HG03280 (cell line): ENCODE measurements around the gene ACSL5.
"Not testable (repeated sequence)": the region's sequence is repeated elsewhere in the genome, so short reads cannot be mapped to it uniquely, and the experiment has no call there.

Source experiments
- ATAC-seq: cut with Tn5 transposase; IDR thresholded peaks from one replicate; pipeline ENCODE4 v1.9.1; 2021; ENCODE audit warnings: mild to moderate bottlenecking, moderate library complexity; ENCODE audit not compliant: unreplicated experiment

ACSL5 gene

DNA sequence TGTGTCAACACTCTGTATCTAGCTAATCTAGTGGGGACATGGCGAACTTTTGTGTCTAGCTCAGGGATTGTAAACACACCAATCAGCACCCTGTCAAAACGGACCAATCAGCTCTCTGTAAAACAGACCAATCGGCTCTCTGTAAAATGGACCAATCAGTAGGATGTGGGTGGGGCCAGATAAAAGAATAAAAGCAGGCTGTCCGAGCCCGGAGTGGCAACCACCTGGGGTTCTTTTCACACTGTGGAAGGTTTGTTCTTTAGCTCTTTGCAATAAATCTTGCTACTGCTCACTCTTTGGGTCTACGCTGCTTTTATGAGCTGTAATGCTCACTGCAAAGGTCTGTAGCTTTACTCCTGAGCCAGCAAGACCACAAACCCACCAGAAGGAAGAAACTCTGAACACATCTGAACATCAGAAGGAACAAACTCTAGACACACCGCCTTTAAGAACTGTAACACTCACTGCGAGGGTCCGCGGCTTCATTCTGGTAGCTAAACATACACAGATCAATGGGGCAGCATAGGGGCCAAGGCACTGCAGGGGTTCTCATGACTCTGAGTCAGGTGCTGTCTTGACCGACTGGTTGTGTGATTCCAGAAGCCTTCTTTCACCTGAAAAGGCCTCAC is 1.6 kb upstream of the ACSL5 start:
- ATAC-seq = not testable (repeated sequence)

DNA sequence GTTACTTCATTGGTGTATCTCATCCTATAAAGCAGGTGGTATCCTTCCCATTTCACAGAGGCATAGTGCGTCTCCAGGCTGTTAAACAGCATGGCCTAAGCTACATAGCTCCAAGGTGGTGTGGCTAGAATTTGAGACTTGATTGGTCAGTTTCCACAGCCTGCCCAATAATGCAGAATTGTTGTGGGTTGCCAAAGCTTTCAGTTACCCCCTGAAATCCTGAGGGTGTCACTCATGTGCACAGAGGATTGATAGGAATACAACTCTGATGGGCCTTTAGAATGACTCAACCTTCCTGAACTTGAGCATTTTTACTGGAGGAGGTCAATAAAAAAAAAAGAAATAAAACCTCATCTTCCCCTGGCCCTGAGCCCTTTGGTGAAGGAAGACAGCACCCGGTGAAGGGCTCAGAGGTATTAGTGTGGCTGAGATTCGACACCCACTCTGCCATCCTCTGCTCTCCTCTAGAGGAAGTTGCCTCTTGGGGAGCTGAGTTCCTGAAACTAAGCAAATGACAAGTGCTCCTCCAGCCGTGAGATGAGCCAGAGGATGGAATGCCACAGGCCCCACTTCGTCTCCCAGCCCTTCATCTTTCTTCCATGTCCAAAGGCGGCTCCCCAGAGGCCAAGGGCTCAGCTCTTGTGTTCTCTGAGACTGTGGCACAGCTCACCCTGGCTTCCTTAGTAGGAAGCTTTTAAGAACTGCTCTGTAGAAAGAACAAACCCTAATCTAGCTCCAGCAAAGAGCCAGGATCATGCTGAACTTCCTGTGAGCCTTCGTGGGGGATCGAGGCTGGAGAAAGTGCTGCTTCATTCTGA is 1.0 kb downstream of the ACSL5 start:
- peak; percentile 37 for ATAC-seq

DNA sequence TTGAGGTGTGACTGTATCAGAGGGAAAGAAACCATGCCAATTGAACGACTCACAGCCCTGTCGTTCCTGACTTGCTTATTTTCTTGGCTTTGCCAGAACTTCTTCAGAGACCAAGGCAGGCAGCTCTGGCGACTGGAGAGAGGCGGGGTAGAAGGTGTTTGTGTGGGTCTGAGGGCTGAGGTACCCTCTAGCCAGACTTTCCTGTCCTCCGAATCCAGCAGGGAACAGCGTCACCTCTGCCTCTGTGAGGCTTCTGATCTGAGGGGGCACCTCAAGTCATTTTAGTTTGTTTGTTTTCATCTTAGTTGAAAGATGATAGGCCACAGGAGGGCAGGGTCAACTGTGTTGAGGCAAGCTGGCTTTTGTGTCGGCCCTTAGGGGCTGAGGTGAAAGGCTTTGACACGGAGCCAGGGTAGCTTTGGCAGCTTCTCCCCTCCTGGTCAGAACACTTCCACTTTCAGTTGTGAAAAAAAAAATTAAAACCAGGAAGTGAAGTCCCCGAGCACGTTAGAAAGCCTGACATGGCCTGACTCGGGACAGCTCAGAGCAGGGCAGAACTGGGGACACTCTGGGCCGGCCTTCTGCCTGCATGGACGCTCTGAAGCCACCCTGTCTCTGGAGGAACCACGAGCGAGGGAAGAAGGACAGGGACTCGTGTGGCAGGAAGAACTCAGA is 1.9 kb downstream of the ACSL5 start:
- peak; percentile 89 for ATAC-seq

DNA sequence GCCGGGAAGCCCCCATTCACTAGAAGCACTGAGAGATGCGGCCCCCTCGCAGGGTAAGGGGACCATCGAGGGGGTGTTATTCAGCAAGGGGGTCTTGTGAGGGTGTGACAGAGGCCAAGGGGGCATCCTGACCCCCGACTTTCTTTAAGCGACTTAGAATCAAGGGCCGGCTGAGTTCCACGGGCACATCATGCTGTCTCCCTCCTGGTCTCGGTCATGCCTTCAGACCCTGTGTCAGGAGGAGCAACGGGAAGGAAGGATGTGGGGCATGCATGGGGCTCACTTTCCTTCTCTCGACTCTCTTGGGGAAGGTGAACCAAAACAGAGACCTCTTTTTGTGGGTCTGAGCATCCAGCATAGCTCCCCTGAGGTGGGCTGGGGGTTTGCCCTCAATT is 2.5 kb downstream of the ACSL5 start:
- ATAC-seq = peak; percentile 28

DNA sequence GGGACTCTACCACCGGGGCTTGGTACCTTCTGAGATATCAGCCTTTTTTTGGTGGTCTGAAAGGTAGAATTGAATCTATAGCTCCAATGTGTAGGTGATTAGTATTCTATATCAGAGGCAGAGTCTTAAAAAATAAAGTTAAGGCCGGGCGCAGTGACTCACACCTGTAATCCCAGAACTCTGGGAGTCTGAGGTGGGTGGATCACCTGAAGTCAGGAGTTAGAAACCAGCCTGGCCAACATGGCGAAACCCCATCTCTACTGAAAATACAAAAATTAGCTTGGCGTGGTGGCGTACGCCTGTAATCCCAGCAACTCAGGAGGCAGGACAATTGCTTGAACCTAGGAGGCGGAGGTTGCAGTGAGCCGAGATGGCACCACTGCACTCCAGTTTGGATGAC is 3.2 kb downstream of the ACSL5 start:
- not testable (repeated sequence) for ATAC-seq

DNA sequence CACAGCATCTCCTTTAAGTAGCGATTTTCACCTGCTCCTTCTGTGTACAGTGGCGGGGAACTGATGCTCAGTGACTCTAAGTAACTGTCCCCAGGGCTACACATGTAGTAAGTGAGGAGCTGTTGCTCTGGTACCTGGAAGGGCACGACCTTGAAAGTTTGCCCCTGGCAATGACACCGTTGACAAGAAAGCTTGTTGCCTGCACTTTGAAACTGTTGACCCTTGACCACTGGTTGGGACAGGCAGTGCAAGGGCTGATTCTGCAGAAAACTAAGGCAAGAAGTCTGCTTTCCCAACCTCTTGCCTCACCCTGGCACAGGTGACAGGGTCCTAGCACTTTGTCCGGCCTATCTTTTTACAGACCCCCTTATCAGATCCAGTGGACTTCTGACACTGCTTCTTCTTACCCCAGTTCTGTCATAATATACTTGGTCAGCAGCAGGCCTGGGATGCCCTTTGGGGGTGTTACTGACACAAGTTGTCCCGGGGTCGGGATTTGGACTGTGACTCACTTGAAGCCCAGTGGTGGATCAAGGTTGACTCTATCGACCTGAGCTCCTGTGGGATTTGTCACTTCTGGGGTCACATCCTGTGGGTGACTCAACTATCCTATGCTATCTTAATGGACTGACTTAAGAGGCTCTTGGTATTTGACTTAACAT is 5.8 kb downstream of the ACSL5 start:
- no peak for ATAC-seq

DNA sequence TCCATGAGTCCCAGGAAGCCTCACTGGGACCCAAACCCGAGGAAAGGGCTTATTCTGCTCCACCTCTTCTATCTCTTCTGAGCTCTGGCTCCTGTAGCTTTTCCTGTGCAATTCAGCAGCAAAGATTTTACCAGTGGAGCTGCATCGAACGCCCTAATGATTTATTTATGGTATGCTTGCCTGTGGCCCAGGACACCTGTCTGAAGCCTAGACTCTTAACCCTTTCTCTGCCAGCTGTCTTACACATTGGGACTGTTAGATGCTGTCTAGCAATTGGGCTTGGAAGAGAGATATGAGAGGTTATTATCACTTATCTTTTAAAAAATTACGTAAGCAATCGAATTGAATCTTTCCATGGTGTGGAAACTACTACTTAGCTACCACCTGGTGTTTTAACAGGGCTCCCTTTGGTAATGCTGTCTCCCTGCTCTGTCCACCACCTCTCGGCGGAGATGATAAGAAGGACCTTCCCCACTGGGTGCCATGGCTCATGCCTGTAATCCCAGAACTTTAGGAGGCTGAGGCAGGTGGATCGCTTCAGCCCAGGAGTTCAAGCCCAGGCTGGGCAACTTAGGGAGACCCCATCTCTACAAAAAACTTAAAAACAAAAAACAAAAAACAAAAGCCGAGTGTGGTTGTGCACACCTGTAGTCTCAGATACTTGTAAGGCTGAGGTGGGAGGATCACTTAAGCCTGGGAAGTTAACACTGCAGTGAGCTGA is 8.8 kb downstream of the ACSL5 start:
- ATAC-seq = no peak

DNA sequence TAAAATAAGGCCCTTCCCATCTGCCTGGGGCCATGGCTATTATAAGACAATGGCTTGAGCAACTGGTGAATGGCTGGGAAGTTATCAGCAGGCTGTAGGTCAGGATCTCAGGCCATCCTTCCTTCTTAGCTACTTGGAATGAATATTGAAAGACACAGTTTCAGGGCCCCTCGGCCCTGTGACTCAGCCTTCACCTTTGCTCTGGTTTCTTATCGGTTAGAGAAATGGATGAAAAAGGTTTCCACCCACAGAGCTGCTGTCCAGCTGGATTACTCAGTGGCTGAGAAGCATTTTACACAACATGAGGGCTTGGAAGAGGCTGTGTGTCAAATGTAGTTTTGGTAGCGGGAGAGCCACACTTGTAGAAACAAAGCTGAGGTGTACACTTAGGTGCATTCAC is 9.4 kb downstream of the ACSL5 start:
- ATAC-seq = no peak

DNA sequence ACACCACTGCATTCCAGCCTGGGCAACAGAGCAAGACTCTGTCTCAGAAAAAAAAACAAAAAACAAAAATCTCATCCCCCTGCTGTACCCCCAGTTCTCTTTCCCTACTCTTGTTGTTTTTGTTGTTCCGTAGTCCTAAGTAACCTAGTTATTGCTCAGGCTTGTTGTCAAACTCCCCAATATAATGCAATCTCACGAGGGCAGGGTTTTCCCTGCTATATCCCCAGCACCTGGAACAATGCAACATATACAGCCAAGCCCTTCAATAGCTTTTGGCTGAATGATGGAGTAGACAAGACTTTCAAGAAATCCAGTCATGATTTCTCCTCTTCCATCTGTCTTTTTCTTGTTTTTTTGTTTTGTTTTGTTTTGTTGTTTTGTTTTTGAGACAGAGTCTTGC is 10.2 kb downstream of the ACSL5 start:
- ATAC-seq = no peak

DNA sequence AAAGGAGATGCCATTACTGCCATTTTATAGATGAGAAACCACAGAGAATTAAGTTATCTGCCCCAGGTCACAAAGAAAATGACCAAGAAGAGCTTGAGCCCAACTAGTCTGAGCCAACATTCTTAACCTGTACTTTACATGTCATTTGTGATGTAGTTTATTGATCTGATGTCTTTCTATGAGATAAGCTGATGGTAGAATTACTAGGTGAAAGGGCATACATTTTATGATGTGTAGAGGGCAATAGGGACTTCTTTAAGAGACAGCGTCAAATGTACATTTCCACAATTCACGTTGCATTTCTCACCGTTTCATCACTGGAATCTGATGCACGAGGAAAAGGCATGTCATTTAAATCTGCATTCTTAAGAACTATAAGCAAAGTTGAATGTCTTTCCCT is 11.3 kb downstream of the ACSL5 start:
- ATAC-seq = no peak

DNA sequence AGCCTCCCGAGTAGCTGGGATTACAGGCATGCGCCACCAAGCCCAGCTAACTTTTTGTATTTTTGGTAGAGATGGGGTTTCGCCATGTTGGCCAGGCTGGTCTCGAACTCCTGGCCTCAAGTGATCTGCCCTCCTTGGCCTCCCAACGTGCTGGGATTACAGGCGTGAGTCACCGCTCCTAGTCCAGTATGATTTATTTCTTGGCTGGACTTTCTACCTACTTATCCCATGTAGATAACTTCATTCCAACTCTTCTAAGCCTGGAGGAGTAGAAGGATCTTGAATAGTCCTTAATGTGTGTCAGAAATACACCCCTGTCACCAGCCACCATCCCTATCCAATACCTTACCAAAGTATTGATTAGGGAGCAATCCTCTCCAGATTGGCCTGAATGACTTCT is 14.1 kb downstream of the ACSL5 start:
- ATAC-seq = not testable (repeated sequence)

DNA sequence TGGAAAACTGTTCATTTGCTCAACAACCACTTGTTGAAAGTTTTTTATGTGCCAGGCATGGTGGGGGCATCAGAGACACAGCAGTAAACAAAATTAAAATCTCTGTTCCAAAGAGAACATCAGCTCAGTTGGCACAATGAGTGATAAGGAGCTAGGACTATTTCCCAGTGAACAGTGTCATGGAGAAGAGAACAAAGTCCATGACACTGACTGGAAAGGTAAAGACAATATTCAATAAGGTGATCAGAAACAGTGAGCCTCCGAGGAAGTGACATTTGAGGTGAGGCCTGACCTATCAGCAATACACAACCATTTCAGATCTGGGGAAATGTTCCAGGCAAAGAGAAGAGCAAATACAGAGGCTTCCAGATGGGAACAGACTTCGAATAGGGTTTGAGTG is 14.6 kb downstream of the ACSL5 start:
- ATAC-seq = no peak

DNA sequence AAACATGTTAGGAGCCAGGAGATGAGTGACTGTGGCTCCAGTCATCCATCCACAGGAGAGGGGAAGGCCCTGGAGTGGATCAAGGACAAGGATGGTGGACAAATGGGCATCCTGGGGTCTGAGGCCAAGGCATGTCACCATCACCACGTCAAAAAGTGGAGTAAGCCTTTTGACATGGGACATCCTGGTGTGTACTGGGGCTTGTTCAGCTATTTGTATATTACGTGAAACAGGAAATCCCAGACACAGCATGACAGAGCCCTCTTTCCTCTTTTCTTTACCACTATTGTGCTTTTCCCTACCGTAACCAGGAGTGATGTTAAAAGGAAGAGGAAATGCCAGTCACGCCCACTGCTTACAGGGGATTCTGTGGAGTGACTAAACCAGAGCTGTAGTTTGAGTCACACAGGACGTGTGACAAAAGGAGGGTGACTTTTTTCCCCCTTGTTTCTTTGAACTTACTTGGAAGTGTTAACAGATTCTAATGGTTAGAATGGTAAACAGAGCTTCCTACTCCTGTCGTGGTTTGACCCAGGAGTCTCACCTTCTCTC is 15.4 kb downstream of the ACSL5 start:
- peak; percentile 74 for ATAC-seq

DNA sequence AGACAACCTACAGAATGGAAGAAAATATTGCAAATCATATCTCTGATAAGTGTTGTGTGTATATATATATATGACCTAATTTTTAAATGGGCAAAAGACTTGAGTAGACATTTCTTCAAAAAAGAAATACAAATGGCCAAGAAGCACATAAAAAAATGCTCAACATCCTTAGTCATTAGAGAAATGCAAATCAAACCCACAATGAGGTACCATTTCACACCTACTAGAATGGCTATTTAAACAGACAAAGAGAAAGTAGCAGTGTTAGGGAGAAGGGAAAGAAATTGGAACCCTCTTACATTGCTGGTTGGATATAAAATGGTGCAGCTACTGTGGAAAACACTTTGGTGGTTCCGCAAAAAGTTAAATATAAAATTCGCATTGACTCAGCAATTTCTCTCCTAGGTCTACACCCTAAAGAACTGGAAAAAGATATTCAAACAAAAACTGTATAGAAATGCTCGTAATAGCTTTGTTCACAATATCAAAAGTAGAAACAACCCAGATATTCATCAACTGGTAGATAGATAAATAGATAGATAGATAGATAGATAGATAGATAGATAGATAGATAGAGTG is 16.3 kb downstream of the ACSL5 start:
- no peak for ATAC-seq

DNA sequence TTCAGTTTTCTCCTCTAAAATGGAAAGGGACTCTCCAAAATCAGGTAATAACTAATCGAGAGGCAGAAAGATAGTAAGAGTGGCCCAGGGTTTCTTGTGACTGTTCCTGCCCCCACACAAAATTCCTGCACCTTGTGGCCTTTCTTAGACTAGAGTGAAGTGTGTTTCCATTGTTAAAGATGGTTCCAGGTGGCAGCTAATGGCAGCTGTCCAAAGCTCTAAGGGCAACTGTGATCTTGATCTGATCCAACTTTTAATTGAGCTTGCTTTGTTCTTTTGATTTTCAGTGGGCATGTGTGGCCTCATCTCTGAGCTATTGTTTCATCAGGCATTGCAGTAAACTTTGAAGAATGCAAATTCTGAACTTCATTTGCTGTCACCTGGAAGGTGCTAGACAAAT is 19.4 kb downstream of the ACSL5 start:
- ATAC-seq = no peak

DNA sequence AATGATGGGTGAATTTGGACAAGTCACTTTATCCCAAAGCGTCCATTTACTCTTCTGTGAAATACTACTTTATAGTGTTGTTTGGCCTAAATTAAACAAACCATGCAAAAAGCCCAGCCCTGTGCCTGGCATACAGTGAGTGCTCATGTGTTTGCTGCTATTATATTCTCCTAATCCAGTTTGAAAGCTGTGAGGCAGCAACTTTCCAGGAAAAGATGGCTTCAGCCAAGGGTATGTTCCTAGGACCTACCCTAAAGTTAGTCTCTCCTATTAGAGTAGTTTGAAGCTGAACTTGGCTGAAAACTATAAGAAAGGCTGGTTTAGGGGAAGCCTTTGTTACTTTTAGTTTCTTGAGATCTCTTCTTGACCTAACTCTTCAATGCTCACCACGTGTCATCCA is 19.9 kb downstream of the ACSL5 start:
- ATAC-seq = no peak

DNA sequence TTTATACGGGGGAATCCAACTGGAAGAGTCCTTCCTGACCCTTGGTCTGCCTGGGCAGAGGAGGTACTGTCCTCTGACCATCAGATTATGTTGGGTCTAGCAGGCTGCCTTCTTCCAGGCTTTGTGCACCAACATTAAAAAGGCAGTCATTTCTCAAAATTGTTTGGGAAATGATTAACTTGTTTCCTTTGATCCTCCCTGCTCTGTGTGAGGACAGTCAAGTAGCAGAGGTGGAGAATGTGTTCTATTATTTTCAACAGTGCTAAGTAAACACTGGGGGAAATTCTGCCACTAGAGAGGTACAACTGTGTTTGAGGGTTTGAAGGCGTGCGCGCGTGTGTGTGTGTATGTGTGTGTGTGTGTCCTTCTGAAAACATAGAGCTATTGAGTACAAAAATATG is 20.6 kb downstream of the ACSL5 start:
- ATAC-seq = no peak

DNA sequence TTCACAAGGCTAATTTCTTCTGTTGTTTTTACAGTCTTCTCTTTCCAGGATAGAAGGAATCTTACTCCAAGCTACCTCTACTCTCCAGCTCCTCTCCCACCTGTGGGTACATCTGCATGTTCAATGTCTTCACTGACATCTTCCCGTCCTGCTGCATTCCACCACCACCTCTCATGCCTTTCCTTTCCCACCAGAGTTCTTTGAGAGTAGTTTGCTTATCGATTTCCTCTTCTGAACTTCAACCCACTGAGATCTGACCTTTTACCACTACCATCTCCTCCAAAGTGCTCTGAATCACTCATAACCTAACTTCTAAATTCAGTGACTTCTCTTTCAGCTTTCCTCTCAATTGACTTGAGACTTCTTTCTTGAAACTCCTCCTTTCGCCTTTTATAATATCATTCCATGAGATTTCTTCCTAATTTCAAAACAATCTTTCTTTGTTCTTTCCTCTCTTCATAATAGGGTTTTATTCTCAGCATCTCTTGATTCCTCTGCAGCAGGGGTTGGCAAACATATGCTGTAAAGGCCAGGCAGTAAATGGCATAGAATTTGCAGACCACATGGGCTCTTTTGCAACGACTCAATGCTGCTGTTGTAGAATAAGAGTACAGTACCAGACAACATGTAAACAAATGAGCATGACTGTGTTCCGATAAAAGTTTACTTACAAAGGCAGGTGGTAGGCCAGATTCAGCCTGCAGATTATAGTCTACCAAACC is 22.1 kb downstream of the ACSL5 start:
- no peak for ATAC-seq

DNA sequence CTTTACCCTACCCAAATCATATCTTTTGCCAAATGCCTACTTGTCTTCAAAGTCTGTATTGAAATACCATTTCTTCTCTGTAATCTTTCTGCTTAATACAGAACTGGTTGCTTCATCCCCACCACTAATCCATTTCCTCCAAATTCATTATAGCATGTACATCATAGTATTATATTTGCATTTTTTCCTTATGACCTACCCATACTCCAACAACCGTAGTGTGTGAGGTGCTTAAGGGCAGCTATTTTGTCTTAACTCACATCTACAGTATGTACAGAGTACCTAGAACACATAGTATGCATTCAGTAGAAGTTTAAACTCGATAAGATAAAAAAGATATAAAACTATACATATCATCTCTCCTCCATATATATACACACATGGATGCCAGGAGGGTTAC is 23.7 kb downstream of the ACSL5 start:
- no peak for ATAC-seq

DNA sequence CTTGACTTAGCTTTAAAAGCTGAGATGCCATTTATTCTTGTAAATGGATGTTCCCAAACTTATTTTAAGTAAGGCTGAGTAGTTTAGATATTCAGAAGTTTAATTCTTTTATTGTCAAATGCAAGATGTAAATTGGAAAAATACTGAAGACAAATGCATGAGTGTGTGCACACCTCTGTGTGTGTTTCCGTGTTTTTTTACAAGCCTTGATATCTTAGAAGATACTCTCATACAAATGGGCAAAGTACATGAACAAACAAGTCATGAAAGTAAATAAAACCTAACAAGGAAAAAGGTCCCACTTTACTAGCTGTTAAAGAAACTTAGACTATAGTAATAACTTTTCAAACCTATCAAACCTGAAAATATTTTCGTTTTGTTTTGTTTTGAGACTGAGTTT is 29.0 kb downstream of the ACSL5 start:
- no peak for ATAC-seq
